Heart right ventricle (tissue), 16 donors: ENCODE data around the gene OR51A7. TPM values are rescaled to one million over a fixed set of nuclear protein-coding genes. Genes with fewer than 3 reads are reported as not detected.

Experiments used
- ATAC-seq, 8 donors: fragments of 200-7000 bp; cut with Tn5 transposase; one replicate each; pipeline ENCODE4 v1.9.1; 2020; ENCODE audit warnings: mild to moderate bottlenecking in 8 of 8, moderate library complexity in 8 of 8, moderate number of reproducible peaks in 1 of 8
- DNase-seq, 2 donors: peaks; one replicate each; pipeline ENCODE4 v3.0.0-alpha.2; 2020
- H3K27ac ChIP-seq, 10 donors: fragments of 200-600 bp; sonication (generic) in 2 of 10; one replicate each; pipeline versions ENCODE4 v1.5.0 to v1.8.0; 2020 to 2022; ENCODE audit warnings: mild to moderate bottlenecking in 3 of 10
- H3K27me3 ChIP-seq, 7 donors: fragments of 200-600 bp; one replicate each; pipeline ENCODE4 v1.8.0; 2021 to 2022; ENCODE audit warnings: mild to moderate bottlenecking in 2 of 7
- H3K36me3 ChIP-seq, 9 donors: fragments of 200-600 bp; sonication (generic) in 1 of 9; one replicate each; pipeline versions ENCODE4 v1.5.0 to v1.8.0; 2020 to 2022; ENCODE audit warnings: mild to moderate bottlenecking in 2 of 9
- H3K4me1 ChIP-seq, 9 donors: fragments of 200-600 bp; sonication (generic) in 1 of 9; one replicate each; pipeline versions ENCODE4 v1.5.0 to v1.8.0; 2020 to 2022; ENCODE audit warnings: mild to moderate bottlenecking in 4 of 9
- H3K4me3 ChIP-seq, 10 donors: fragments of 200-600 bp; sonication (generic) in 2 of 10; one replicate each; pipeline versions ENCODE4 v1.5.0 to v1.8.0; 2020 to 2022; ENCODE audit warnings: mild to moderate bottlenecking in 7 of 10, moderate library complexity in 2 of 10
- H3K9me3 ChIP-seq, 11 donors: fragments of 200-600 bp in 10 of 11; sonication (generic) in 2 of 11; one replicate each; pipeline versions ENCODE4 v1.5.0 to v1.8.0; 2013 to 2022; ENCODE audit warnings: mild to moderate bottlenecking in 2 of 11, control low read depth in 1 of 11, moderate library complexity in 1 of 11
- CTCF ChIP-seq, 9 donors: fragments of 200-600 bp; sonication (generic) in 2 of 9; IDR thresholded peaks; one replicate each; pipeline versions ENCODE4 v1.5.0 to v1.8.0; 2021 to 2022; ENCODE audit warnings: antibody characterized with exemption in 9 of 9, mild to moderate bottlenecking in 5 of 9, moderate library complexity in 1 of 9
- WGBS, 2 donors: extraction: QIAGEN DNeasy Blood & Tissue Kit; methylation state at CpG; one replicate each; pipeline ENCODE4 v1.1.7; 2013; ENCODE audit warnings: inconsistent platforms in 1 of 2; 5-methylcytosine and 5-hydroxymethylcytosine counted together
- intact Hi-C, 10 donors: fragments of 100-400 bp; cut with DNase I; formaldehyde crosslinking; loops; one replicate each; pipeline versions ENCODE4 v1.11.1 to v1.14.2; 2022
- polyA plus RNA-seq, 2 donors: library from polyadenylated mRNA; stranded (reverse); fragments of 200-250 nt; gene quantifications; one replicate each; pipeline ENCODE4 v1.2.3, GENCODE V29; 2013
- total RNA-seq, 10 donors: library from RNA; stranded (reverse); fragmentation: NEBNext Ultra II Directional in 3 of 10; extraction: Animal tissue kit (Norgen Biotek cat#: 25700) in 3 of 10; gene quantifications; one replicate each; pipeline versions ENCODE4 v1.2.1 to v1.2.4, GENCODE V29; 2021 to 2023
- donor health status: Arrhythmogenic right ventricular cardiomyopathy.
- donor health status: ischemic (EF 13 %, LVEDD 7.1; RV severe dilation, severe dysfunction).
- donor health status: healthy with polysubstance abuse.
- donor health status: DM: no; HTN: yes; CAD: no.
- donor health status: DM: no; HTN: no; CAD: no.
- donor health status: ischemic (EF 25% LVEDD 6.9; RV normal size, moderate dysfunction).
- donor health status: ischemic (EF 25% LVEDD 5.7; RV mildly dilated, moderate dysfunction).
- donor health status: healthy.
- donor health status: DM: yes; HTN: yes; CAD: no.
- donor health status: Ischemic cardiomyopathy.
- donor health status: ischemic (EF 35%, LVEDD 5.7; RV mildly dilated, moderate dysfunction).
- donor health status: nonischemic (EF 11% LVEDD 7.7; RV severe dilation, severe dysfunction).
- donor health status: DM: yes; HTN: yes; CAD: no.
- donor health status: PGD.
- donor health status: ischemic (EF 29% LVEDD 5.4; RV normal size, mild dysfunction).
- donor health status: nonischemic (EF 23%, LVEDD 6.1; RV moderate dilation, normal function).

The OR51A7 gene
- total and polyA plus RNA-seq, 12 donors = not detected

- no peaks in the 10 kb centered on the region for H3K36me3 ChIP-seq
- ATAC-seq (no peak), DNase-seq (no peak)
- no peak overlapping the region for H3K27ac ChIP-seq
- H3K27me3 ChIP-seq = no peaks in the 10 kb centered on the region
- peaks cover 0 to 16% (median 0%) of the 10 kb centered on the region in 11 donors for H3K9me3 ChIP-seq
- 22 to 23% methylated on average over 1 of the region's 1 CpG for WGBS, 2 donors
- no peak for TF ChIP-seq CTCF (IDR thresholded peaks at IDR 0.05)
- H3K4me3 ChIP-seq = no peak overlapping the region
- intact Hi-C loops = no loop called here
- peaks cover 0 to 7% (median 0%) of the 10 kb centered on the region in 9 donors for H3K4me1 ChIP-seq
Observed at GRCh38 chr11:4865855-4866254, 37.7 kb upstream of the OR51A7 start.

GRCh38 chr11:4881188-4881587 lies 22.4 kb upstream of the OR51A7 start:
- Histone ChIP-seq H3K9me3 (no peaks in the 10 kb centered on the region), H3K4me3 (no peak overlapping the region), H3K27ac (no peak overlapping the region), H3K36me3 (no peaks in the 10 kb centered on the region), H3K4me1 (no peaks in the 10 kb centered on the region), H3K27me3 (no peaks in the 10 kb centered on the region)
- ATAC-seq (no peak), DNase-seq (no peak)
- intact Hi-C loops = no loop called here
- 69 to 84% methylated on average over 4 of the region's 4 CpGs for WGBS, 2 donors
- TF ChIP-seq CTCF (IDR thresholded peaks at IDR 0.05) = no peak

- no peaks in the 10 kb centered on the region for H3K27me3 ChIP-seq
- ATAC-seq = no peak
- no peak for DNase-seq
- H3K9me3 ChIP-seq = no peaks in the 10 kb centered on the region
- no peaks in the 10 kb centered on the region for H3K4me1 ChIP-seq
- H3K36me3 ChIP-seq = no peaks in the 10 kb centered on the region
- WGBS, 2 donors = 62 to 70% methylated on average over 8 of the region's 8 CpGs
- H3K27ac ChIP-seq = no peak within 1 kb of the TSS
- TF ChIP-seq CTCF (IDR thresholded peaks at IDR 0.05) = no peak
- intact Hi-C loops = no loop called here
- no peak within 1 kb of the TSS for H3K4me3 ChIP-seq
Observed at GRCh38 chr11:4881860-4882500, 21.6 kb upstream of the OR51A7 start, which contains the start of gene OR51T1. Gene OR51T1 (plus strand): TSS chr11:4881900. CDS start chr11:4881900, 0 bp downstream.

- Histone ChIP-seq H3K36me3 (no peaks in the 10 kb centered on the region), H3K4me3 (no peak overlapping the region), H3K9me3 (no peaks in the 10 kb centered on the region), H3K4me1 (no peaks in the 10 kb centered on the region), H3K27ac (no peak overlapping the region), H3K27me3 (no peaks in the 10 kb centered on the region)
- intact Hi-C loops = no loop called here
- ATAC-seq (no peak), DNase-seq (no peak)
- WGBS, 2 donors = 83 to 87% methylated on average over 5 of the region's 5 CpGs
- TF ChIP-seq CTCF (IDR thresholded peaks at IDR 0.05) = no peak
Observed at GRCh38 chr11:4882543-4882942, 21.0 kb upstream of the OR51A7 start.
